WI38 (cell line): ENCODE results near the gene SCAF1.

ENCODE experiments used
- H3K4me3 ChIP-seq: 2 replicates; pipeline ENCODE4 v1.5.1; 2011; ENCODE audit warnings: low read depth, mild to moderate bottlenecking, control low read depth, low read length
- TF ChIP-seq, protein P1 (sequence below): IDR thresholded peaks from 2 replicates; pipeline ENCODE4 v1.5.1; 2012; ENCODE audit warnings: low read depth, mild to moderate bottlenecking, control low read depth, low read length

The SCAF1 gene

GRCh38 chr19:49689133-49690078 lies 47.4 kb downstream of the SCAF1 start, which contains the start of gene ADM5:
Gene ADM5 (plus strand): TSS chr19:49689594. CDS start chr19:49689838, 244 bp downstream.
- peak within 1 kb of the TSS; percentile 73 for H3K4me3 ChIP-seq
- TF ChIP-seq, protein P1, sequence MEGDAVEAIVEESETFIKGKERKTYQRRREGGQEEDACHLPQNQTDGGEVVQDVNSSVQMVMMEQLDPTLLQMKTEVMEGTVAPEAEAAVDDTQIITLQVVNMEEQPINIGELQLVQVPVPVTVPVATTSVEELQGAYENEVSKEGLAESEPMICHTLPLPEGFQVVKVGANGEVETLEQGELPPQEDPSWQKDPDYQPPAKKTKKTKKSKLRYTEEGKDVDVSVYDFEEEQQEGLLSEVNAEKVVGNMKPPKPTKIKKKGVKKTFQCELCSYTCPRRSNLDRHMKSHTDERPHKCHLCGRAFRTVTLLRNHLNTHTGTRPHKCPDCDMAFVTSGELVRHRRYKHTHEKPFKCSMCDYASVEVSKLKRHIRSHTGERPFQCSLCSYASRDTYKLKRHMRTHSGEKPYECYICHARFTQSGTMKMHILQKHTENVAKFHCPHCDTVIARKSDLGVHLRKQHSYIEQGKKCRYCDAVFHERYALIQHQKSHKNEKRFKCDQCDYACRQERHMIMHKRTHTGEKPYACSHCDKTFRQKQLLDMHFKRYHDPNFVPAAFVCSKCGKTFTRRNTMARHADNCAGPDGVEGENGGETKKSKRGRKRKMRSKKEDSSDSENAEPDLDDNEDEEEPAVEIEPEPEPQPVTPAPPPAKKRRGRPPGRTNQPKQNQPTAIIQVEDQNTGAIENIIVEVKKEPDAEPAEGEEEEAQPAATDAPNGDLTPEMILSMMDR: peak; percentile 36; the same call in 1 of the 2 replicates

GRCh38 chr19:49690079-49690655 lies 48.2 kb downstream of the SCAF1 start:
- TF ChIP-seq, protein P1: no peak

DNA sequence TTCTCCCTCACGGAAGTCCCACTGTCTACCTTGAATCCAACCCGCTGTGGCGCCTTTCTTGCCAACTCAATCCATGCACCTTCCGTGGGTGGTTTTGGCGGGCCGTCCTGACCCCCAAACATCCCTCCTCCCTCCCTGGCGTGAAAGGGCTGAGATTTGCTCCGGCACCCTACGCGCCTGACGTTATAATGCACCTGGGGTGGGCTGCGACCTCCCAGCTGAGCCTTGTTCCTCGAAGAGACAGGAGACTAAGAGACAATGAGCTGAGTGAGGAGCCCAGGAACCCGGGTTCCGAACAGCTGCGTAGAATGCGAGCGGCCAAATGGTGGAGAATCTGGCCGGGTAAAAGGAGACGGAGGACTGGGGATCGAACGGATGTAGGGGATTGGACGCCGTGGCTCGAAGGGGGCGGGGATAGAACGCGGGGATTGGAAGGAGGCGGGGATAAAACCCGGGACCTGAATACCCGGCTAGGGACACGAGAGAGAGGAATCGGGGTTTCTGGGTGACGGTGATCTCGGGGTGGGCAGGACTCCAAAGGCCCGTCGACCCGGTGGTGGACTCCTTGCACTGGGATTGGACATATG lies 48.7 kb downstream of the SCAF1 start, which contains the start of gene CPT1C:
TSS of gene CPT1C (plus strand) at position 461 of the 587 bp plus-strand sequence. CDS start 1,137 bp downstream, outside the sequence.
- TF ChIP-seq, protein P1: no peak
- H3K4me3 ChIP-seq: peak within 1 kb of the TSS; percentile 73

More at GRCh38 chr19:49690079-49690655, 48.2 kb downstream of the SCAF1 start:
- H3K4me3 ChIP-seq: peak overlapping the region; percentile 73

DNA sequence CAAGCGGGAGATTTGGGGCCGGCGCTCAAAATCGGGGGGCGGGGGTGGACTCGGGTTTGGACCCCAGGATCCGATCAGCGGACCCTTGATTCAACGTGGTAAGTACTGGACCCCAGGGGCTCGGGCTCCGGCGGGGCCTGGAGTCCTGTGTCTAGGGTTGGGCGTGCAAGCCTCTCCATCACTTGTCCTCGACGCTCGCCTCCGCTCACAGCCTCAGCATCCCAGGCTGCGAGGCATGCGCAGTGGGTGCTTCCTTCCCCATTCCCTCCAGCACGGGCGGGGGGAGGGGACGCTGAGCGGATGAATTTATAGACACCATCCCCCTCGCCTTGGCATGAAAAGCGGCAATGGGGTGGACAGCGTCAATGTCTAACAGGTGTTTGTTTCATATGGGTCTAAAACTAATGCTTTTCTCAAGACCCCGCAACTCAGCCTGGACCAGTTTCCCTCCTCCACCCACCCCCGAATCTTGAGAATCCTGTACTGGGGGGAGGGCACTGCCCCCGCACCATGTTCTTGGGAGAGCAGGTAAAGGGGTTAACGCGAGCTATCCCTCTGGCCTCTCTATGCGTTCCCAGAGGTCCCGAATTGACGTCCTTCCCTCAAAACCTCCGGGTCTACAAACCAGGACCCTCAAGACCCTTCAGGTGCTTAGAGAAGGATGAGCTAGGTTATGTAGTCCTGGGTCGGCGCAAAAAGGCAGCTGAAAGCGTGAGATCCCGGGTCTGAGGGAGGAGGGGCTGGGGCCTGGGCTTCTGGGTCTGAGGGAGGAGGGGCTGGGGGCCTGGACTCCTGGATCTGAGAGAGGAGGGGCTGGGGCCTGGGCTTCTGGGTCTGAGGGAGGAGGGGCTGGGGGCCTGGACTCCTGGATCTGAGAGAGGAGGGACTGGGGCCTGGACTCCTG lies 49.5 kb downstream of the SCAF1 start:
- peak overlapping the region; percentile 73 for H3K4me3 ChIP-seq
- TF ChIP-seq, protein P1: no peak

GRCh38 chr19:49692147-49692506 lies 50.1 kb downstream of the SCAF1 start:
- TF ChIP-seq, protein P1: no peak
- H3K4me3 ChIP-seq: peak overlapping the region; percentile 73

DNA sequence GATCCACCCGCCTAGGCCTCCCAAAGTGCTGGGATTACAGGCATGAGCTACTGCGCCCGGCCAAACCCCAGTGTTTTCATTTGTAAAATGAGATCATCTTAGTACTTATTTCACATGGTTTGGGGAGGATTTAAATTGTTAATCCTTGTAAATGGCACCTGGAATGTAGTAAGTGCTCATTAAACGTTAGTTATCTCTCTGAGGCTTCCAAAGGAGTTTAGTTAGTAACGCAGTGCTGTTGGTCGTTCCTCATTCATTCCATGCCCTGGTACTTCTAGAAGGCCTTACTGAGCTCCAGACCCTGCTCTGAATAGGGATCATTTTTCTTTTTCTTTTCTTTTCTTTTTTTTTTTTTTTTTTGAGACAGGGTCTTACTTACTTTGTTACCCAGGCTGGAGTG lies 54.1 kb downstream of the SCAF1 start:
- TF ChIP-seq, protein P1: no peak
- no peak overlapping the region for H3K4me3 ChIP-seq
